HUES6 (cell line): ENCODE measurements around the gene ECPAS.
"Not testable (repeated sequence)": the region's sequence is repeated elsewhere in the genome, so short reads cannot be mapped to it uniquely, and the experiment has no call there.

ENCODE experiments used
- H3K27ac ChIP-seq: 2 replicates; pipeline ENCODE4 v1.7.0; 2013; ENCODE audit warnings: low read depth, mild to moderate bottlenecking, low read length, inconsistent platforms
- H3K27me3 ChIP-seq: 2 replicates; pipeline ENCODE4 v1.6.1; 2013; ENCODE audit warnings: low read length; ENCODE audit not compliant: control insufficient read depth, insufficient read depth
- H3K36me3 ChIP-seq: 2 replicates; pipeline ENCODE4 v1.6.1; 2013; ENCODE audit warnings: low read length; ENCODE audit not compliant: control insufficient read depth, insufficient read depth
- H3K4me1 ChIP-seq: 2 replicates; pipeline ENCODE4 v1.6.1; 2013; ENCODE audit warnings: low read length; ENCODE audit not compliant: control insufficient read depth, insufficient read depth
- H3K4me3 ChIP-seq: 2 replicates; pipeline ENCODE4 v1.5.1; 2013; ENCODE audit warnings: low read depth, low read length
- H3K9ac ChIP-seq: one replicate; pipeline ENCODE4 v1.6.1; 2013; ENCODE audit warnings: mild to moderate bottlenecking, low read length
- H3K9me3 ChIP-seq: 2 replicates; pipeline ENCODE4 v1.6.1; 2013; ENCODE audit warnings: low read depth, low read length; ENCODE audit not compliant: control insufficient read depth, insufficient read depth

The ECPAS gene

DNA sequence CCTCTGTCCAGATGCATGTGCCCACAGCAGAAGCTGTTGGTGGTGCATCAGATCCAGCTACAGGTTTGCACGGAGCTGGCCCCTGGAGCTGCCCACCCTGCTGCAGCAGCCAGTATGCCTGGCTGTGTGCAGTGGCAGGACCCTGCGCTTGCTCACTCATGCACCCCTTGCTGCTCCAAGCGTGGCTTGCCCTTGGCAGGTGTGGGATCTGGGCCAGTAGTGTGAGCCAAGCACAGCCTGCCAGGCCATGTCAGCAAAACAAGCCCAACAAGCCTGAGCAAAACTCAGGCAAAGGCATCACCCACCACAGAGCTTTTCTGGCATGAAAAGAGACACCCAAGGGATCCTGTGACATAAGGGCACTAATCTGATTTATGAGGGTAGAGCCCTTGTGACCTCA, 18.3 kb upstream of the ECPAS start:
- H3K27ac ChIP-seq = no peak overlapping the region
- H3K27me3 ChIP-seq = no peaks in the 10 kb centered on the region
- no peaks in the 10 kb centered on the region for H3K9me3 ChIP-seq
- no peak overlapping the region for H3K9ac ChIP-seq
- no peak overlapping the region for H3K4me3 ChIP-seq
- peaks cover 4% of the 10 kb centered on the region for H3K4me1 ChIP-seq
- H3K36me3 ChIP-seq = no peaks in the 10 kb centered on the region

DNA sequence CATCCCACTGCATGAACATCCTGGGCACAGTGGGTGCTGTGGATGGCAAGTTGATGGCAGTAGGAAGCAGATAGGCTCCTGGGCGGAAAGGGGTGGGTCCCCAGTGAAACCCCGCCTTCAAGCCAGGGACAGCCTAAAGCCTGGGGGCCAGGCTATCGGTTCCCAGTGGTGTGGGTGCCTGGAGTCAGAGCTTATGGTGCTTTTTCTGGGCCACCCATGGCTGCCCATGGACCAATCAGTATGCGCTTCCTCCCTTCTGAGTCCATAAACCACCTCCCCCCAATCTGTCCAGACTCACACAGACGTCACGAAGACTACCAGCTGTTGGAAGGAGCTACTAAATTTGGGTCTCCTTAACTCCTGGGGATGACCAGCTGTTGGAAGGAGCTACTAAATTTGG, 17.5 kb upstream of the ECPAS start:
- H3K4me1 ChIP-seq = peaks cover 4% of the 10 kb centered on the region
- no peaks in the 10 kb centered on the region for H3K9me3 ChIP-seq
- no peak overlapping the region for H3K9ac ChIP-seq
- no peak overlapping the region for H3K27ac ChIP-seq
- no peaks in the 10 kb centered on the region for H3K27me3 ChIP-seq
- no peaks in the 10 kb centered on the region for H3K36me3 ChIP-seq
- H3K4me3 ChIP-seq = no peak overlapping the region

DNA sequence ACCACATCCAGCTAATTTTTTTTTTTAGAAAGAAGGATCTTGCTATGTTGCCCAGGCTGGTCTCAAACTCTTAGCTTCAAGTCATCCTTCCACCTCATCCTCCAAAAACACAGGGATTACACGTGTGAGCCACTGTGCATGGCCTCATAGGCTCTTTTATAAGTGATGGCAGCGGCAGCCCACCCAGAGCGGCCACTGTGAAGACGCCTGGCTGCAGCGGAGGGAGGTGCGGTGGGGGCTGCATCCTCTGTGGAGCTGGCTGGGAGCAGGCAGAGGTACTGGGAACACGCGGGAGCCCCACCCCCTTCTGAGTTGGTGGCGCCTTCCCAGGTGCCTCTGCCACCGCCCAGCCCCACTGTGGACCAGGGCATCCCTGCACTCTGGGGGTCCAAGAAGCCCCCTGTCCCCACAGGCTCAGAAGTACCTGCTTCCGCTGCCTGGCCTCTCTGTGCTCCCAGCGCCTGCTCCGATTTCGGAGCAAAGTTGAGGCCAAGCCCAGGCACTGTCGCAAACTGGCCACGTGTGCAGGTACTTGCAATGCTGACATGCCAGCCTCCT, 16.9 kb upstream of the ECPAS start:
- no peaks in the 10 kb centered on the region for H3K27me3 ChIP-seq
- no peak overlapping the region for H3K9ac ChIP-seq
- H3K36me3 ChIP-seq = no peaks in the 10 kb centered on the region
- peaks cover 4% of the 10 kb centered on the region for H3K4me1 ChIP-seq
- no peaks in the 10 kb centered on the region for H3K9me3 ChIP-seq
- no peak overlapping the region for H3K4me3 ChIP-seq
- no peak overlapping the region for H3K27ac ChIP-seq

DNA sequence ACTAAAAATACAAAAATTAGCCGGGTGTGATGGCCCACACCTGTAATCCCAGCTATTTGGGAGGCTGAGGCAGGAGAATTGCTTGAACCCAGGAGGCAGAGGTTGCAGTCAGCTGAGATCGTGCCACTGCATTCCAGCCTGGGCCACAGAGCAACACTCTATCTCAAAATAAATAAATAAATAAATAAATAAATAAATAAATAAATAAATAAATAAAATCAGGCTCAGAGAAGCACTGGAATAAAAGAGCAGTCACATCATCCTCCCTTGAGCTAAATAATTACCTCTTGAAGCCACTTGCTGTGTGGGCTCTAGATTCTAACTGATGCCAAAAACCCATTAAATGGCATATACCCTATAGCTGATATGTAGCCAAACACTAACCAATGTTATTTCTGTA, 13.0 kb upstream of the ECPAS start:
- H3K9ac ChIP-seq, H3K9me3 ChIP-seq, H3K27ac ChIP-seq, H3K4me1 ChIP-seq, H3K4me3 ChIP-seq, H3K27me3 ChIP-seq, H3K36me3 ChIP-seq: not testable (repeated sequence)

DNA sequence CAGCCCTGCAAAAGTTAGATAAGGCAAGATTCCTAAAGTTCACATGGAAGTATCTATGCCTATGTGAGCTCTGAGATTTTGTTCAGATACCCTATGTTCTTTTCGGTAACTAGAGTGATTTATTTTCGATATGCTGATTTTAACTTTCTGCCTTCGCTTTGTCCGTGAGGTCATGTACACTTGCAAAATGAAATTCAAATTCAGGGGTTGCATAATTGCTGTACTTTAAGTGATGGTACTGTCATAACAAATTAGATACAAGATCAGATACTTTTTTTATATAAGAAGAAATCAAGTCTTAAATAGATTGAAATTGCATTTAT, 350 bp upstream of the ECPAS start:
- peak overlapping the region; percentile 82 for H3K4me3 ChIP-seq
- H3K36me3 ChIP-seq = no peaks in the 10 kb centered on the region
- no peaks in the 10 kb centered on the region for H3K27me3 ChIP-seq
- no peaks in the 10 kb centered on the region for H3K9me3 ChIP-seq
- peak overlapping the region; percentile 81; the same call in 1 of the 2 replicates for H3K27ac ChIP-seq
- H3K4me1 ChIP-seq = peaks cover 16% of the 10 kb centered on the region
- peak overlapping the region; percentile 72 for H3K9ac ChIP-seq

DNA sequence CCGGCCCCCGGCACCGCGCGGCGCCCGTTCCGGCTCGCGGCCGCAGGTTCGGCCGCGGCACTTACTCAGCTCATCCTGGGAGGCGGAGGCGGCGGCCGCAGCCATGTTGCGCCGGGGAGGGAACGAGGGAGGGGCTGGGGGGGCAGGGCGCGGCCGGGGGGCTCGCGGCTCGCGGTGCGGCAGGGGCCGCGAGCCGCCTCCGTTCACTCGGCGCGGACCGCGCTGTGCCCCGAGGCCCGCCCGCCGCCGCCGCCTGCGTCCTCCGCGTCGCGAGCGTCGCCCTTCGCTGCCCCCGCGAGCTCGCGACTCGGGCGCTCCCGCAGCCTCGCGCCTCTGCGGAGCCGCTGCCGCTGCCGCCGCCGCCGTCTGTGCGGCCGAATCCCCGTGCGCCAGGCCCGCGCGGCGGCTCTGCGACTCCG, 735 bp downstream of the ECPAS start:
- Histone ChIP-seq H3K27ac (no peak overlapping the region), H3K4me3 (peak overlapping the region; percentile 82), H3K9ac (peak overlapping the region; percentile 72)

DNA sequence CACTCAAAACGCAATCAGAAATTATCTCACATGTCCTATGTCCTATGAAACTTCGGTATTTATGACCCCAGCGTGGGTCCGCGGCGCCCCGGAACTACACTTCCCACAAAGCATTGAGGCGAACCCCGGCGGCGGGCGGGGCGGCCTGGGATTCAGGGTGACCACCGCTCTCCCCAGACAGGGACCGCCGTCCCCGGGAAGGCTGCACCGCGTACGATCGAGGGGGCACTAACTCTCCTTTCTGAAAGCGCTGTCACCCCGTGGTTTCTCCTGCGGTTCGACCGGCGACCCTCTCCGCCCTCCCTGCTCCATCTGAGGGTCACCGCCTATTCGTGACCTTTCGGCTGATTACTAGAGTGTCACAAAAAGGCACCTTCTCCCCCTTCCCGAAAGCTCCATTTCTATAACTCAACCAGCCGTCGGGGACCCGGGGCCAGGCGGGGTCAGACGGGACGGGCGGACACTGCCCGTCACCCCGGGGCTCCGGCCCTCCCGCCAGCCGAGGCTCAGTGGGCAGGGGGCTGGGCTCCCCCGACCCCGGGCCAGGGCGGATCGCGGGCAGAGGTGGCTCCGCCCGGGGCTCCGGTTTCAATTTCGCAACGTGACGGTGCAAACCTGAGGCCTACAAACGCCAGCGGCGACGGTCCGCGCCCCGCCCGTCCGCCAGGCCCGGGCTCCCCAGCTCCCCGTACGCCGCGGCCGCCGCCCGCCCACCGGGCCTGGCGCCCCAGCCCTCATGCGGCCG, 1.3 kb downstream of the ECPAS start:
- H3K4me3 ChIP-seq = peak overlapping the region; percentile 82
- H3K9ac ChIP-seq = peak overlapping the region; percentile 72
- no peaks in the 10 kb centered on the region for H3K36me3 ChIP-seq
- H3K9me3 ChIP-seq = no peaks in the 10 kb centered on the region
- no peaks in the 10 kb centered on the region for H3K27me3 ChIP-seq
- peaks cover 21% of the 10 kb centered on the region for H3K4me1 ChIP-seq
- H3K27ac ChIP-seq = peak overlapping the region; percentile 74; the same call in 1 of the 2 replicates

More for the DNA sequence above, 735 bp downstream of the ECPAS start:
- Histone ChIP-seq H3K9me3 (no peaks in the 10 kb centered on the region), H3K36me3 (no peaks in the 10 kb centered on the region), H3K27me3 (no peaks in the 10 kb centered on the region), H3K4me1 (peaks cover 21% of the 10 kb centered on the region)

DNA sequence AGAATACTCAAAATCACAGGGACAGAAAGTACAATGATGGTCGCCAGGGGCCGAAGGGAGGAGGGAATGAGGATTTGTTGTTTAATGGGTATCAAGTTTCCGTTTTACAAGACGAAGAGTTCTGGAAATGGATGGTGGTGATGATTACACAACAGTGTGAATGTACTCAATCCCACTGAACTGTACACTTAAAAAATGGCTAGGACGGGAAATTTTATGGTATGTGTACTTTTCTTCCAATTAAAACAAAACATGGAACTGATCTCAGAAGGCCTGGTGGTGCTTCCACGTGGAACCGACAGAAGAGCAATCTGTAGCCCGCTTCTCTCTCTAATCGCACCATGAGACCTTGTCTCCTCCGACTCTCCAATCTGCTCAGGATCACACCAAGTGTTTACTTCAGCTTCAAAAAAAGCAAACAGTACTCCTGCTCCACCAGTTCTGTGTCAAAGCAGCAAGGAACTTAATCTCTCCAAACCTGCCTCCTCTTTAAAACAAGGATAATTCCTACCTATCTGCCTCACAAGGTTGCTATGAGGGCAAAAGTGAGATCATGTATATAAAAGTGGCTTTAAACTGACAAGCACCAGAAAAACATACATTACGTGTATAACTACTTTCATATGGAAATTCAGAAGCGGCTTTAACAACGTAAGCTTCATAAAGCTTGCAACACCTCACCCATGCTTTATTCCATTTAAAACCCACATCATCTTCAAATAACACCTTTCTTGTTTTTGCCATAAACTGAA, 2.1 kb downstream of the ECPAS start:
- Histone ChIP-seq H3K4me1 (peaks cover 21% of the 10 kb centered on the region), H3K27ac (peak overlapping the region; percentile 2; the same call in 1 of the 2 replicates), H3K9me3 (no peaks in the 10 kb centered on the region), H3K9ac (no peak overlapping the region), H3K27me3 (no peaks in the 10 kb centered on the region), H3K4me3 (peak overlapping the region; percentile 82), H3K36me3 (no peaks in the 10 kb centered on the region)

DNA sequence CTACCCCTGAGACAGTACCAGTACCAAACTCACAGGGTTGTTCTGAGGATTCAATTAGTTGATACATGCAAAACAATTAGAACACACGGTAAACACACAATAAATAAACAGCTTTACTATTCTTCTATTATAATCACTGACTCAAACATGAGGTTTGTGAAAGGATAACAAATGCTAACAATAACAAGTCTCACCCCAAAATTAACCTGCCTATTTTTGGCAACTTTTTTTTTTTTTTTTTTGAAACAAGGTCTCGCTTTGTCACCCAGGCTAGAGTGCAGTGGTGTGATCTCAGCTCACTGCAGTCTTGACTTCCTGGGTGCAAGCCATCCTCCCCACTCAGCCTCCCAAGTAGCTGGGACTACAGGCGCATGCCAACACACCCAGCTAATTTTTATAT, 6.5 kb downstream of the ECPAS start:
- no peak overlapping the region for H3K9ac ChIP-seq
- peaks cover 34% of the 10 kb centered on the region for H3K4me1 ChIP-seq
- no peak overlapping the region for H3K4me3 ChIP-seq
- H3K27me3 ChIP-seq = no peaks in the 10 kb centered on the region
- H3K9me3 ChIP-seq = no peaks in the 10 kb centered on the region
- H3K36me3 ChIP-seq = no peaks in the 10 kb centered on the region
- no peak overlapping the region for H3K27ac ChIP-seq

DNA sequence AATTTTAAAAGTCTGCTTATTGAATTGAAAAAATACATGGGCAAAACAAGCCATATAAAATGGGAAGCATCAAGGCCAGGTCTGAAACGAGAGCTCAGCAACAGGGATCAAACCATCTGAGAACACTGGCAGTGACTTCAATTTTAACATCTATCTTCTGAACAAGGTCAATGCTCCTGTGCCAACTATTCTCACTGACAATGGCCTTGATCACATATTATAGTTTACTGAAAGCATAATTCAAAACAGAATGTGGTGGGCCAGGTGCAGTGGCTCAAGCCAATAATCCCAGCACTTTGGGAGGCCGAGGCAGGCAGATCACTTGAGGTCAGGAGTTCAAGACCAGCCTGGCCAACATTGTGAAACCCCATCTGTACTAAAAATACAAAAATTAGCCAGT, 9.0 kb downstream of the ECPAS start:
- Histone ChIP-seq H3K27ac (no peak overlapping the region), H3K4me1 (peaks cover 33% of the 10 kb centered on the region), H3K9ac (no peak overlapping the region)

DNA sequence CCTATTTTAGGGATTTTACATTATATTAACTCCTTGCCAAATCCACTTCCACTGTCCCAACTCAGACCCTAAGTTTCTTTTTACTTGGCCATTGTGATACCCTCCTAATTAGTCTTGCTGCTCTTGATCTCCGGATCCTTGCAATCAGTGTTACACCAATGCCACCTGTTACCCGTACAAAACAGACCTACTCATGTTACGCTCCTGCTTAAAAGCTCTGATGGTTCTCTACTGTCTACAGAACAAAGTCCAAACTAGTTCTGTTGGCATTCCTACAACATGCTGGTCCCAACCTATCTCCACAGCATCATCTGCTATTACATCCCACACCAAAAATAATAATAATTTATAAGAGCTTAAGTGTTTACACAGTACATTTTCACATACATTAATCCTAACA, 9.8 kb downstream of the ECPAS start:
- Histone ChIP-seq H3K36me3 (no peaks in the 10 kb centered on the region), H3K4me1 (peaks cover 37% of the 10 kb centered on the region), H3K9me3 (no peaks in the 10 kb centered on the region), H3K9ac (no peak overlapping the region), H3K27me3 (no peaks in the 10 kb centered on the region), H3K27ac (no peak overlapping the region), H3K4me3 (no peak overlapping the region)

More for the DNA sequence above, 9.0 kb downstream of the ECPAS start:
- no peaks in the 10 kb centered on the region for H3K36me3 ChIP-seq
- no peaks in the 10 kb centered on the region for H3K27me3 ChIP-seq
- no peak overlapping the region for H3K4me3 ChIP-seq
- no peaks in the 10 kb centered on the region for H3K9me3 ChIP-seq
